GM21825 (cell line): Measurements from ENCODE around the gene ZNG1A.
"Not testable (repeated sequence)": the region's sequence is repeated elsewhere in the genome, so short reads cannot be mapped to it uniquely, and the experiment has no call there.

Experiments
- ATAC-seq: cut with Tn5 transposase; IDR thresholded peaks from one replicate; pipeline ENCODE4 v1.9.1; 2021; ENCODE audit warnings: mild to moderate bottlenecking, moderate library complexity; ENCODE audit not compliant: unreplicated experiment

Gene ZNG1A

GRCh38 chr9:98775-99174, 80.1 kb downstream of the ZNG1A start:
- ATAC-seq: not testable (repeated sequence)

DNA sequence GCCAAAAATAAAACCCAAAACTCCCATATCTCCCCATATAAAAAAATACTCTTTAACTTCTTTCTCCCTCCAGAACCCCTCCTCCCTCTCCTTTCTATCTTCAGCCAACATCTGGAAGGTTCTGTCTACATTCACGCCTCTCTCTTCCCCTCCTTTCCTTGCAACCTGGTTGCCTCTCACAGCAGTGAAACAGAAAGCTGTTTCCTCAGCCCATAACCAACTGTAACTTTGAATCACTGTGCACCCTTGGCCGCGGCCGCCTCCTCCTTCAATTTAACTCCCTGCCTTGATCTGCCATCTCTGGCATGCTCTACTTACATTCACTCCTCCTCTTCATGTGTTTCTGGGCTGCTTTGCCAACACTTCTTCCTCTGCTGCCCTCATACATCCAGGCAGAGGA, 83.9 kb downstream of the ZNG1A start:
- not testable (repeated sequence) for ATAC-seq

DNA sequence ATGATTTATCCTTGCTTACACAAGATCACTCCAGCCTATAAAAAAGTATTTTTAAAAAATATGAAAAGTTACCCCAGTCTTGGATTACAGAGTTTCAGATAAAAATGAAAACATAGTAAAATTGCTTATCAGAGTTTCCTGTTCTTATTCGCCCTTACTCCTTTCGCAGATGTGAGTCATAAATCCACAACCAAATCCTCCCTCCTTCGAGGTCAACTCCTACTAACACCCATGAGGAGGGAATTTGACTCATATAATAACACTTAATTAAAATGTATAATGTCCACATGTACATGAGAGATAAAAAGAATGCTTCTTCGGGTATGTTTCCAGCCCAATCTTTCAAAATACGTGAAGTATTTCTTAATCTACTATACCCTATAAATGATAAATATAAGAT, 84.5 kb downstream of the ZNG1A start:
- ATAC-seq: not testable (repeated sequence)

- ATAC-seq: not testable (repeated sequence)
These were observed 84.9 kb downstream of the ZNG1A start for GRCh38 chr9:93909-94308.

GRCh38 chr9:90851-91250, 88.0 kb downstream of the ZNG1A start:
- ATAC-seq: not testable (repeated sequence)

DNA sequence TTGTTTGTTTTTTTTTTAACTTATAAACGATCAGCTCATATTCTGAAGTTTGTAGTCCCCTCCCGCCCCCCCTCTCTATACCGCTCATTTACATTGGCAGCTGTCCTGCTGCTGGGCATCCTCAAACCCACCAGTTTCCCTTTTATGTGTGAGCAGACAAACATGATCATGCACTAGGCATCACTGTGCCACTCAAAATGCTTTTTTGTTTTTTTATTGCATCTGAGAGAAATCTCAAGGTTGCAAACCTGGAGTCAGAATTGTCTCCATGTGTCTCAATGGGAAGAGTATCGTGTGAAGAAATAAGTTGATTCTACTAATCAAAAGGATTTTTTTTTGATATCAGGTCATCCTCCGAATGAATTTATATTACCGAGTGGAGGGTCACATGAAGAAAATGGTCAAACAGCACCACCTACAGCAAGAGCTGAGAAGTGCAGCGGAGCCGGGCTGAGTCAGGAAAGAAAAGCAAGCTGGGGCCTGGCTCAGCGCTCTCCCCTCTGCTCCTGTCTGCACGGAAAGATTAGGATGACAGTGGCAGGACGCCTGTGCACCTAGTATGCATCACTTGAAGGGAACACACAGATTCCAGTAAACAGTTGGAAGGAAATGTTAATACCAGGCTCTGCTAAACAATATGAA, 90.3 kb downstream of the ZNG1A start:
- ATAC-seq: not testable (repeated sequence)

GRCh38 chr9:87860-88259, 91.0 kb downstream of the ZNG1A start:
- not testable (repeated sequence) for ATAC-seq

DNA sequence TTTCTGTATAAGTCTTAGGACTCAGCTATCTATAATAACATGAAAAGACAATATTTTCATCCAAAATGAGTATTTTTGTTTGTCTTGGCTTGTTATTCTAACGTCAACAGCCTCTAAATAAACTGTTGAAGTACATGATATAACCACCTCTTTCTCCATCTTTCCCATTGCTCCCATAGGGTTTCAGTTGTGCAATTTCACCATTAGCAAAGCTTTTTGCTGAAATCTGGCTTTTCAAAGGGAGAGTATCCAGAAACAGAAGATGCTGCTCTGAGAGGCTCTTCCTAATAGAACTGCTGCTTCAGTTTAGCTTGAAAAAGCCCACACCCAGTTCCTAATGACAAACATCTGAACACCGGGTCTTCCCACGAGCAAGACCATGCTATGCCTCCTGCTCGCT, 91.8 kb downstream of the ZNG1A start:
- ATAC-seq: not testable (repeated sequence)

GRCh38 chr9:86697-87096, 92.2 kb downstream of the ZNG1A start:
- not testable (repeated sequence) for ATAC-seq

- not testable (repeated sequence) for ATAC-seq
These were observed 95.7 kb downstream of the ZNG1A start for GRCh38 chr9:82932-83689.

GRCh38 chr9:78333-78732, 100.5 kb downstream of the ZNG1A start:
- not testable (repeated sequence) for ATAC-seq

DNA sequence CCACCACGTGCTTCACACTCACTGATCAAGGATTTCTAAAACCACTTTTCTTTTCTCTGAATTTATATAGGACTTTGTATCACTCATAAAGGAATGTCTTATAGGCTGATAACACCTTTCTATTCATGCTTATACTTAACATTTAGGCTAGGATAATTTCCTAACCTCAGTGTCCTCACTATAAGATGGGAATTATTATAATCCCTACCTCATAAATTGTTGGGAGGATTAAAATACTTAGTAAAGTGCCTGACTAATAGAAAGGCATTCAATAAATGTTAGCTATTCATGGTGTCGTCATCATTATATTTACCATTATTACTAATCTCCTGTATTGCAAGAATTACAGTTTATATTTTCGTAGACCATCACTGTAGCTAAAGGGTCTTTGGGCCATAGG, 102.5 kb downstream of the ZNG1A start:
- not testable (repeated sequence) for ATAC-seq

DNA sequence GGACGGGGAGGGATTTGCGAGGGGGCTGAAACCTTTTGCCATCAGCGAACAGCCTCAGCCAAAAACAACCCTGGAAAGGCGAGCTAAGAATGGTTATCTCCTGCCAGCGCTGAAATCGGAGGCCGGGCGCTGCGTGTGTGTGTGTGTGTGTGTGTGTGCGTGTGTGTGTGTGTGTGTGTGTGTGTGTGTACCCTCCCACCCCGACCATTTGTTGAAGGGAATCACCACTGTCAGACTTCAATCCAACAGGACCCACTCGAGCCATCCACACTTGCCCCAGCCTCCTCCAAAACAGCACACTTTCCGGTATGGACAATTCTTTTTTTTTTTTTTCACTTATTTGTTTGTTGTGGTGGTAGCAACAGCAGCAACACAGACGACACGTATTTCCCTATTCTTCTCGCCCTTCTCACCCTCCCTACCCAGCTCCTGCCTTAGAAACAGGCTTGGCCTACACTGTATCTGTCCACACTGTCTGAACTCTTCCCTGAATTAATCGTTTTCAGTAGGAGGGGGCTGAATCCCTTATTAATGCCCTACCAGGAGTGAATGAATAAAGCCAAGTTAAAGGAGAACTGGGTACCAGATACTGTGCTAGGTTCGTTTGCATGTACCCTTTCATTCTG, 104.8 kb downstream of the ZNG1A start:
- not testable (repeated sequence) for ATAC-seq

DNA sequence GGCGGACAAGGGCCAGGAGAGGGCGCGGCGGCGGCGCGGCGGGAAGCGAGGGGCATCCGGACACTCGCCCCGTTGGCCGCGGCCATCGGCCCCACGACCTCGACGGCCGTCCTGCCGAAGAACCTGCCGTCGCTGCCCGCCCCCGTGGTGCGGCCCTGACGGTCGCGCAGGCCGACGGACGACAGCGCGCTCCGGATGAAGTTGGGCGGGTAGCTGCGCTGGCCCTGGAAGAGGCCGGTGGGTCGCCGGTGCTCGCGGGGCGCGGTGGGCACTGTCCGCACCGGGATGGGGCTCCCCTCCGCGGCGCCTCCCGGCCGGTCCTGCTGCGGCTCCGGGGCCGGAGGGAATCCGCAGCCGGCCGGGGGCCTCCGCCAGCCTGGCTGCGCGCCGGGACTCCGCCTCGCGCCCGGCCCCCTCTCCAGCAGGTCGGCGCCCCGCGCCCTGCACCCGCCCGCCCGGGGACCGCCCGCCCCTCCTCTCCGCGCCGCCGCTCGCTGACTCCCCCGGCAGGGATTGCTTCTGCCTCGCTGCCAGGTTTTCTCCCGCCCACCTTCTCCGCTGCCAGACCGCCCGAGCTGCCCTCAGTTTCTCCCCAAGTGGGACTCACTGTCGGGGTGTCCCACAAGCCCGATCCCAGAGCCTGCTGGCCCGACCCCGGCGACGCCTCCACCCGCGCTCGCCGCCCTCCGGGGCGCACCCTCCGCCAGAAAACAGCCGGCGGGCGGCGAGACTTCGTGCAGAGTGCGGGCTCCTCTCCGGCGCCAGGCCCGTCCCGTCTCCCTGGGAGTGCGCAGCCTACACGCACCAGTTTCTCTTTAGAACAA, 105.6 kb downstream of the ZNG1A start:
- not testable (repeated sequence) for ATAC-seq
